ENCODE data around the gene CPLX4. TPM values are rescaled to one million over a fixed set of nuclear protein-coding genes. Genes with fewer than 3 reads are reported as not detected.

CPLX4 gene
- total RNA-seq, 1 donor: not detected

GRCh38 chr18:59267503-59268126, 50.8 kb downstream of the CPLX4 start:
- Histone ChIP-seq H3K79me2 (ENCODE audit: insufficient read depth, low read length) (no peaks in the 10 kb centered on the region), H3K4me3 (ENCODE audit: insufficient read depth, low read length) (no peak overlapping the region), H2AFZ (ENCODE audit: low read length) (no peak overlapping the region), H3K36me3 (ENCODE audit: insufficient read depth, low read length) (no peaks in the 10 kb centered on the region), H3K4me1 (ENCODE audit: insufficient read depth, low read length) (no peaks in the 10 kb centered on the region), H3K4me2 (ENCODE audit: insufficient read depth, low read length) (no peak overlapping the region), H3K27ac (ENCODE audit: low read depth, low read length) (no peak overlapping the region), H4K20me1 (ENCODE audit: insufficient read depth, low read length) (no peaks in the 10 kb centered on the region), H3K27me3 (ENCODE audit: insufficient read depth, low read length) (peaks cover 99% of the 10 kb centered on the region), H3K9me3 (ENCODE audit: low read depth, low read length) (peaks cover 4% of the 10 kb centered on the region)
- DNase-seq (ENCODE audit: insufficient read length, low spot score, missing footprints): peak; percentile 87
- no peak for TF ChIP-seq CTCF (IDR thresholded peaks at IDR 0.05; ENCODE audit: extremely low read depth, low read depth, low read length)

DNA sequence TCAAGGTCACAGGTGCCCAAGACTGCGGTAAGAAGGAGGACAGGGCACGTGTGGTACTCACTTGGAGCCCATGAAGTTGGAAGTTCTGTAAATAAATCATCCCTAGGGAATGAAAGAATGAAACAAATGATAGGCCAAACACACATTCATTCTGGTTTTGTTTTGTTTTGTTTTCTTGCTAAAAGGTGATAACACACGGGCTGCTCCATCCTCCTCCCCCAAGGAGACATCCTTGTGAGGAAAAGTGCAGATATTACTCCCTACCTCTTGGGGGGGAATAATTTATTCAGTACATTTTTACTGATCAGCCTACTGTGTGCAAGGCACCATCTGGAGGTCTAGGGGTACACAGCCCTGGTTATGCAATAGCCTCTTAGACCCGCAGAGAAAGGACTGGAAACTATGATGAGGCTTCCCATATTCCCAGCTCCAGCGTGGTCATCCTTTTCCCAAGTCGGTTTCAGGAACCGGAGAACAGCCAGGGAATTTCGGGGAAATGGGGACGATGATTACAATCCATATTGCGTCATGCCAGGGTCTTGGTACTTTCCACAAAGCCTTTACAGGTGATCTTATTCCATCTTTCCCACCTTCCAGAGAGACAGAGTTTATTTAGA, 51.5 kb downstream of the CPLX4 start:
- Histone ChIP-seq H3K4me3 (ENCODE audit: insufficient read depth, low read length) (no peak overlapping the region), H3K27me3 (ENCODE audit: insufficient read depth, low read length) (peaks cover 94% of the 10 kb centered on the region), H2AFZ (ENCODE audit: low read length) (no peak overlapping the region), H3K36me3 (ENCODE audit: insufficient read depth, low read length) (no peaks in the 10 kb centered on the region), H3K9me3 (ENCODE audit: low read depth, low read length) (peaks cover 4% of the 10 kb centered on the region), H3K27ac (ENCODE audit: low read depth, low read length) (no peak overlapping the region), H3K79me2 (ENCODE audit: insufficient read depth, low read length) (no peaks in the 10 kb centered on the region), H3K4me1 (ENCODE audit: insufficient read depth, low read length) (no peaks in the 10 kb centered on the region), H3K4me2 (ENCODE audit: insufficient read depth, low read length) (no peak overlapping the region), H4K20me1 (ENCODE audit: insufficient read depth, low read length) (no peaks in the 10 kb centered on the region)
- peak; percentile 83 for DNase-seq (ENCODE audit: insufficient read length, low spot score, missing footprints)
- no peak for TF ChIP-seq CTCF (IDR thresholded peaks at IDR 0.05; ENCODE audit: extremely low read depth, low read depth, low read length)

- no peak overlapping the region for H3K27ac ChIP-seq (ENCODE audit: low read depth, low read length)
- H3K36me3 ChIP-seq (ENCODE audit: insufficient read depth, low read length): no peaks in the 10 kb centered on the region
- no peak overlapping the region for H2AFZ ChIP-seq (ENCODE audit: low read length)
- no peak for TF ChIP-seq CTCF (IDR thresholded peaks at IDR 0.05; ENCODE audit: extremely low read depth, low read depth, low read length)
- peaks cover 4% of the 10 kb centered on the region for H3K9me3 ChIP-seq (ENCODE audit: low read depth, low read length)
- H4K20me1 ChIP-seq (ENCODE audit: insufficient read depth, low read length): no peaks in the 10 kb centered on the region
- H3K27me3 ChIP-seq (ENCODE audit: insufficient read depth, low read length): peaks cover 88% of the 10 kb centered on the region
- DNase-seq (ENCODE audit: insufficient read length, low spot score, missing footprints): peak; percentile 63
- no peak overlapping the region for H3K4me3 ChIP-seq (ENCODE audit: insufficient read depth, low read length)
- H3K79me2 ChIP-seq (ENCODE audit: insufficient read depth, low read length): no peaks in the 10 kb centered on the region
- H3K4me1 ChIP-seq (ENCODE audit: insufficient read depth, low read length): no peaks in the 10 kb centered on the region
- no peak overlapping the region for H3K4me2 ChIP-seq (ENCODE audit: insufficient read depth, low read length)
Measured at GRCh38 chr18:59266459-59266858, 52.0 kb downstream of the CPLX4 start.

- no peak overlapping the region for H3K4me3 ChIP-seq (ENCODE audit: insufficient read depth, low read length)
- peak; percentile 75 for DNase-seq (ENCODE audit: insufficient read length, low spot score, missing footprints)
- no peaks in the 10 kb centered on the region for H3K36me3 ChIP-seq (ENCODE audit: insufficient read depth, low read length)
- H3K27ac ChIP-seq (ENCODE audit: low read depth, low read length): no peak overlapping the region
- H3K27me3 ChIP-seq (ENCODE audit: insufficient read depth, low read length): peaks cover 83% of the 10 kb centered on the region
- H3K4me1 ChIP-seq (ENCODE audit: insufficient read depth, low read length): no peaks in the 10 kb centered on the region
- TF ChIP-seq CTCF (IDR thresholded peaks at IDR 0.05; ENCODE audit: extremely low read depth, low read depth, low read length): no peak
- H3K9me3 ChIP-seq (ENCODE audit: low read depth, low read length): peaks cover 2% of the 10 kb centered on the region
- no peak overlapping the region for H3K4me2 ChIP-seq (ENCODE audit: insufficient read depth, low read length)
- no peaks in the 10 kb centered on the region for H3K79me2 ChIP-seq (ENCODE audit: insufficient read depth, low read length)
- no peak overlapping the region for H2AFZ ChIP-seq (ENCODE audit: low read length)
- H4K20me1 ChIP-seq (ENCODE audit: insufficient read depth, low read length): no peaks in the 10 kb centered on the region
Measured at GRCh38 chr18:59265974-59266369, 52.5 kb downstream of the CPLX4 start.
